H1 (cell line): ENCODE data around the gene DENND2D. TPM values are rescaled to one million over a fixed set of nuclear protein-coding genes. Genes with fewer than 3 reads are reported as not detected.

Experiments
- CTCF ChIA-PET: fragments of 300-600 bp; sonication (Branson Sonifier 250); formaldehyde crosslinking; loops from one replicate; lab custom pipeline; 2021; ENCODE audit not compliant: partially characterized antibody; lab: Charles Lee
- POLR2A ChIA-PET: fragments of 300-600 bp; sonication (Branson Sonifier 250); formaldehyde crosslinking; loops from one replicate; lab custom pipeline; 2021; ENCODE audit warnings: inconsistent platforms; ENCODE audit not compliant: partially characterized antibody; lab: Charles Lee
- DNase-seq, 2 experiments: peaks; one replicate each; pipeline versions ENCODE4 v3.0.0 to v3.0.0-alpha.2; 2010 to 2022; ENCODE audit warnings: low spot score in 2 of 2, low read depth in 1 of 2, mixed read lengths in 1 of 2
- FAIRE-seq: peaks from 2 replicates; lab custom pipeline; 2011; peaks lifted over from hg19 to GRCh38; lab: Jason Lieb, UNC
- H2AFZ ChIP-seq: 2 replicates; pipeline ENCODE4 v1.8.1; 2012; ENCODE audit warnings: low read length, inconsistent platforms
- H2AK5ac ChIP-seq: 2 replicates; pipeline ENCODE4 v1.6.1; 2013; ENCODE audit warnings: low read depth, low read length
- H2BK120ac ChIP-seq: replicated peaks from 2 replicates; pipeline ENCODE3; 2013; ENCODE audit warnings: low read depth, low read length, inconsistent platforms
- H2BK12ac ChIP-seq: 2 replicates; pipeline ENCODE4 v1.6.1; 2013; ENCODE audit warnings: low read depth, low read length
- H2BK15ac ChIP-seq: 2 replicates; pipeline ENCODE4 v1.6.1; 2013; ENCODE audit warnings: low read length
- H2BK20ac ChIP-seq: 2 replicates; pipeline ENCODE4 v1.6.1; 2013; ENCODE audit warnings: low read length
- H2BK5ac ChIP-seq: 2 replicates; pipeline ENCODE4 v1.6.1; 2013; ENCODE audit warnings: low read depth, low read length
- H3K14ac ChIP-seq: 2 replicates; pipeline ENCODE4 v1.6.1; 2013; ENCODE audit warnings: inconsistent platforms; ENCODE audit not compliant: insufficient read length
- H3K18ac ChIP-seq: 2 replicates; pipeline ENCODE4 v1.6.1; 2013; ENCODE audit warnings: low read length; ENCODE audit errors: extremely low read depth
- H3K23ac ChIP-seq: 2 replicates; pipeline ENCODE4 v1.6.1; 2013; ENCODE audit warnings: inconsistent platforms; ENCODE audit not compliant: insufficient read length
- H3K23me2 ChIP-seq: 2 replicates; pipeline ENCODE4 v1.6.1; 2013; ENCODE audit warnings: low read depth, low read length
- H3K27ac ChIP-seq: 2 replicates; pipeline ENCODE4 v1.6.1; 2011; ENCODE audit warnings: low read depth, low read length, inconsistent platforms
- H3K27me3 ChIP-seq, 4 experiments: replicated peaks in 1 of 4; 1 replicate in 1 of 4; 2 replicates in 3 of 4; pipeline versions ENCODE4 v1.6.1 to v1.8.1; 2011 to 2013; ENCODE audit warnings: low read length in 3 of 4, mild to moderate bottlenecking in 3 of 4, inconsistent platforms in 2 of 4, mixed read lengths in 2 of 4, moderate library complexity in 1 of 4; ENCODE audit not compliant: control insufficient read depth in 3 of 4, insufficient read depth in 3 of 4; ENCODE audit errors: extremely low read depth in 1 of 4
- H3K36me3 ChIP-seq, 4 experiments: 2 replicates each; pipeline versions ENCODE4 v1.6.1 to v1.8.1; 2011 to 2013; ENCODE audit warnings: mild to moderate bottlenecking in 4 of 4, low read length in 3 of 4, moderate library complexity in 2 of 4, control low read depth in 1 of 4, inconsistent platforms in 1 of 4; ENCODE audit not compliant: insufficient read depth in 4 of 4, control insufficient read depth in 2 of 4
- H3K4ac ChIP-seq: replicated peaks from 2 replicates; pipeline ENCODE3; 2013; ENCODE audit warnings: low read length, low read depth, mixed read lengths, inconsistent platforms; ENCODE audit not compliant: insufficient read length
- H3K4me1 ChIP-seq, 4 experiments: replicated peaks in 1 of 4; 1 replicate in 1 of 4; 2 replicates in 3 of 4; pipeline versions ENCODE4 v1.6.1 to v1.8.1; 2011 to 2013; ENCODE audit warnings: low read length in 3 of 4, inconsistent platforms in 2 of 4, mixed read lengths in 1 of 4; ENCODE audit not compliant: insufficient read depth in 4 of 4, control insufficient read depth in 3 of 4
- H3K4me2 ChIP-seq, 2 experiments: 2 replicates each; pipeline versions ENCODE4 v1.6.1 to v1.8.1; 2011 to 2013; ENCODE audit warnings: low read depth in 2 of 2, low read length in 2 of 2, control low read depth in 1 of 2, inconsistent platforms in 1 of 2, mild to moderate bottlenecking in 1 of 2; ENCODE audit not compliant: insufficient read depth in 1 of 2
- H3K4me3 ChIP-seq, 4 experiments: fragments of 200-600, 300-600 bp in 1 of 4; sonication (generic), shearing (Covaris generic), sonication (Bioruptor Twin) in 1 of 4; 2 replicates each; pipeline versions ENCODE4 v1.5.1 to v1.8.1; 2011 to 2016; ENCODE audit warnings: low read length in 4 of 4, low read depth in 3 of 4, control low read depth in 2 of 4, inconsistent platforms in 2 of 4, mild to moderate bottlenecking in 2 of 4, mixed read lengths in 1 of 4, moderate library complexity in 1 of 4; ENCODE audit not compliant: insufficient read depth in 2 of 4; ENCODE audit errors: extremely low read depth in 1 of 4
- H3K56ac ChIP-seq: replicated peaks from 2 replicates; pipeline ENCODE3; 2013; ENCODE audit warnings: low read depth, mild to moderate bottlenecking, mixed read lengths, low read length, inconsistent platforms; ENCODE audit not compliant: insufficient read length
- H3K79me1 ChIP-seq: 2 replicates; pipeline ENCODE4 v1.6.1; 2013; ENCODE audit warnings: low read depth, low read length, control low read depth
- H3K79me2 ChIP-seq, 2 experiments: 2 replicates each; pipeline versions ENCODE4 v1.6.1 to v1.8.1; 2012 to 2013; ENCODE audit warnings: low read length in 2 of 2, mild to moderate bottlenecking in 2 of 2, inconsistent platforms in 1 of 2; ENCODE audit not compliant: insufficient read depth in 2 of 2, control insufficient read depth in 1 of 2
- H3K9ac ChIP-seq, 4 experiments: replicated peaks in 1 of 4; 1 replicate in 1 of 4; 2 replicates in 3 of 4; pipeline versions ENCODE4 v1.6.1 to v1.8.1; 2011 to 2013; ENCODE audit warnings: low read depth in 3 of 4, low read length in 3 of 4, control low read depth in 2 of 4, mild to moderate bottlenecking in 2 of 4, moderate library complexity in 2 of 4, inconsistent platforms in 1 of 4; ENCODE audit errors: extremely low read depth in 1 of 4
- H3K9me3 ChIP-seq, 2 experiments: 2 replicates each; pipeline versions ENCODE4 v1.6.1 to v1.8.1; 2012 to 2013; ENCODE audit warnings: mild to moderate bottlenecking in 2 of 2, moderate library complexity in 2 of 2, control low read depth in 1 of 2, inconsistent platforms in 1 of 2, low read depth in 1 of 2, low read length in 1 of 2, mixed read lengths in 1 of 2; ENCODE audit not compliant: insufficient read depth in 2 of 2
- H4K20me1 ChIP-seq, 2 experiments: replicated peaks in 1 of 2; 2 replicates each; pipeline versions ENCODE3 to v1.8.1; 2011 to 2013; ENCODE audit warnings: inconsistent platforms in 2 of 2, low read length in 2 of 2, mild to moderate bottlenecking in 1 of 2; ENCODE audit not compliant: insufficient read depth in 2 of 2, control insufficient read depth in 1 of 2
- H4K5ac ChIP-seq: 2 replicates; pipeline ENCODE4 v1.6.1; 2013; ENCODE audit warnings: low read length, low read depth, mixed read lengths, inconsistent platforms; ENCODE audit not compliant: insufficient read length
- H4K8ac ChIP-seq: 2 replicates; pipeline ENCODE4 v1.8.0; 2013; ENCODE audit warnings: mild to moderate bottlenecking, moderate library complexity, low read length, inconsistent platforms; ENCODE audit not compliant: insufficient read depth; ENCODE audit errors: extremely low read depth
- H4K91ac ChIP-seq: replicated peaks from 2 replicates; pipeline ENCODE3; 2013; ENCODE audit warnings: low read length, mixed read lengths, inconsistent platforms; ENCODE audit not compliant: insufficient read length
- BCL11A ChIP-seq, 2 experiments: IDR thresholded peaks; one replicate each; pipeline ENCODE4 v1.6.1; 2011; ENCODE audit warnings: low read depth in 2 of 2, low read length in 2 of 2, mild to moderate bottlenecking in 2 of 2
- CEBPB ChIP-seq: IDR thresholded peaks from 2 replicates; pipeline ENCODE4 v1.6.1; 2012; ENCODE audit warnings: low read depth, low read length
- CREB1 ChIP-seq: IDR thresholded peaks from 2 replicates; pipeline ENCODE4 v1.6.1; 2012; ENCODE audit warnings: inconsistent platforms
- CTBP2 ChIP-seq: IDR thresholded peaks from 2 replicates; pipeline ENCODE4 v1.7.0; 2011; ENCODE audit warnings: borderline replicate concordance, mild to moderate bottlenecking, moderate library complexity, mixed read lengths, low read length; ENCODE audit not compliant: insufficient read depth, insufficient read length
- EZH2 ChIP-seq: fragments of 200-600 bp; sonication (generic); IDR thresholded peaks from 2 replicates; pipeline ENCODE4 v1.7.1; 2012; ENCODE audit warnings: low read depth, mild to moderate bottlenecking, moderate library complexity, low read length, inconsistent platforms; ENCODE audit not compliant: severe bottlenecking
- JUND ChIP-seq: IDR thresholded peaks from 2 replicates; pipeline ENCODE4 v1.6.1; 2011; ENCODE audit warnings: mild to moderate bottlenecking, improper control_type of control experiment, low read length
- SIX5 ChIP-seq: IDR thresholded peaks from 2 replicates; pipeline ENCODE4 v1.6.1; 2011; ENCODE audit warnings: mild to moderate bottlenecking, low read depth, low read length
- YY1 ChIP-seq: IDR thresholded peaks from 2 replicates; pipeline ENCODE4 v1.6.1; 2011; ENCODE audit warnings: low read depth, mild to moderate bottlenecking, low read length
- WGBS, 2 experiments: shearing (Covaris generic) in 1 of 2; methylation state at CpG; one replicate each; pipeline versions ENCODE4 v1.1.6 to v1.1.7; 2013 to 2015; ENCODE audit warnings: low lambda C conversion rate in 2 of 2, mixed read lengths in 2 of 2, inconsistent platforms in 1 of 2, low coverage in 1 of 2, missing lambda C conversion rate in 1 of 2; ENCODE audit not compliant: insufficient replicate concordance in 2 of 2, insufficient coverage in 1 of 2, insufficient read length in 1 of 2; ENCODE audit errors: extremely low coverage in 1 of 2, missing lambda C conversion rate in 1 of 2; 5-methylcytosine and 5-hydroxymethylcytosine counted together
- polyA plus RNA-seq, 7 experiments: library from polyadenylated mRNA; depleted of rRNA in 3 of 7; stranded (reverse) in 5 of 7; unstranded in 2 of 7; fragments of >200 nt in 5 of 7; fragments of 200-250 nt in 2 of 7; gene quantifications; 1 replicate in 5 of 7; 2 replicates in 1 of 7; 4 replicates in 1 of 7; pipeline versions ENCODE4 v1.2.1 to v1.2.3, GENCODE V29; 2011 to 2013; ENCODE audit warnings: missing spikeins in 2 of 7, mixed read lengths in 2 of 7
- total RNA-seq: library from RNA; stranded (reverse); fragmentation: NEBNext Ultra II Directional; extraction: Animal tissue kit (Norgen Biotek cat#: 25700); gene quantifications from 2 replicates; pipeline ENCODE4 v1.2.1, GENCODE V29; 2021
- TF ChIP-seq, protein P1 (sequence below): IDR thresholded peaks from 2 replicates; pipeline ENCODE4 v1.6.1; 2012; ENCODE audit warnings: low read length, inconsistent platforms

The DENND2D gene
- total and polyA plus RNA-seq, 2 of the 8 experiments (the other 6 are each of a cell fraction or from before 2014, with no cell fraction given) = 0.58 to 1.6 TPM

DNA sequence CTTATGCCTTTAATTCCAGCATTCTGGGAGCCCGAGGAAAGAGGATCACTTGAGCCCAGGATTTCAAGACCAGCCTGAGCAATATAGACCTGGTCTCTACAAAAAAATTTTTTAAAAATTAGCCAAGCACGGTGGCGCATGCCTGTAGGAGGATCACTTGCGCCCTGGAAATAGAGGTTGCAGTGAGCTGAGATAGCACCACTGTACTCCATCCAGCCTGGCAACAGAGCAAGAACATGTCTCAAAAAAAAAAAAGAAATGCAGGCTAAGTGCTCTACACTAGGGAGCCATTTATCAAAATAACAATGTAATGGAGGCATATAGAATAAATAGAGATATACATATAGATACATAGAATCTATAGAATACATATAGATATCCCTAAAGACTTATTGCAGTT lies 37.1 kb downstream of the DENND2D start:
- H3K27ac ChIP-seq = no peak overlapping the region
- H4K91ac ChIP-seq = no peak overlapping the region
- H3K9me3 ChIP-seq = no peaks in the 10 kb centered on the region
- H3K4me3 ChIP-seq = no peak overlapping the region
- no peaks in the 10 kb centered on the region for H3K4me1 ChIP-seq
- H3K14ac ChIP-seq = no peak overlapping the region
- TF ChIP-seq, protein P1, sequence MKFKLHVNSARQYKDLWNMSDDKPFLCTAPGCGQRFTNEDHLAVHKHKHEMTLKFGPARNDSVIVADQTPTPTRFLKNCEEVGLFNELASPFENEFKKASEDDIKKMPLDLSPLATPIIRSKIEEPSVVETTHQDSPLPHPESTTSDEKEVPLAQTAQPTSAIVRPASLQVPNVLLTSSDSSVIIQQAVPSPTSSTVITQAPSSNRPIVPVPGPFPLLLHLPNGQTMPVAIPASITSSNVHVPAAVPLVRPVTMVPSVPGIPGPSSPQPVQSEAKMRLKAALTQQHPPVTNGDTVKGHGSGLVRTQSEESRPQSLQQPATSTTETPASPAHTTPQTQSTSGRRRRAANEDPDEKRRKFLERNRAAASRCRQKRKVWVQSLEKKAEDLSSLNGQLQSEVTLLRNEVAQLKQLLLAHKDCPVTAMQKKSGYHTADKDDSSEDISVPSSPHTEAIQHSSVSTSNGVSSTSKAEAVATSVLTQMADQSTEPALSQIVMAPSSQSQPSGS = no peak
- no peak for TF ChIP-seq EZH2
- no peak for TF ChIP-seq SIX5
- TF ChIP-seq CTBP2 = no peak
- no peak for TF ChIP-seq YY1
- no peak for TF ChIP-seq JUND
- no peak for TF ChIP-seq CREB1
- TF ChIP-seq BCL11A (IDR thresholded peaks at IDR 0.05; ENCODE audit: low read depth in 2 of 2, low read length in 2 of 2) = no peak
- no peak for TF ChIP-seq CEBPB
- H2BK12ac ChIP-seq = no peak overlapping the region
- no peak overlapping the region for H4K5ac ChIP-seq
- H3K27me3 ChIP-seq = no peaks in the 10 kb centered on the region
- H2BK15ac ChIP-seq = no peak overlapping the region
- no peak overlapping the region for H2AFZ ChIP-seq
- no peak overlapping the region for H2BK5ac ChIP-seq
- no peak overlapping the region for H2AK5ac ChIP-seq
- CTCF ChIA-PET = interaction anchor here (1.2 kb wide), 1 partner anchor 237 kb away, joined by 4 read pairs; no protein-coding TSS in a partner anchor
- peaks cover 0 to 20% (median 5%) of the 10 kb centered on the region in 4 experiments; a peak in 3 of 8 replicates for H3K36me3 ChIP-seq
- no peak overlapping the region for H3K23ac ChIP-seq
- no peak overlapping the region for H2BK120ac ChIP-seq
- H3K4me2 ChIP-seq = no peak overlapping the region
- no peak overlapping the region for H3K9ac ChIP-seq
- POLR2A ChIA-PET = no interaction called here
- no peaks in the 10 kb centered on the region for H3K79me1 ChIP-seq
- FAIRE-seq (no peak), DNase-seq (no peak)
- no peak overlapping the region for H3K18ac ChIP-seq
- peaks cover 0 to 3% of the 10 kb centered on the region in 2 experiments; a peak in 1 of 4 replicates for H3K79me2 ChIP-seq
- WGBS, 2 experiments = 87% methylated on average over 4 of the region's 4 CpGs; no CpG with 5 or more reads in 1 of the 2 experiments
- H4K20me1 ChIP-seq = peaks cover 0 to 1% of the 10 kb centered on the region in 2 experiments
- H3K4ac ChIP-seq = no peak overlapping the region
- no peak overlapping the region for H3K56ac ChIP-seq
- no peak overlapping the region for H4K8ac ChIP-seq
- H2BK20ac ChIP-seq = no peak overlapping the region
- H3K23me2 ChIP-seq = no peaks in the 10 kb centered on the region
